ENCODE measurements around the gene CREB3L2.
A peak's percentile ranks its signal among the peaks of the same experiment; 100 is the strongest.
"Not testable (repeated sequence)": the region's sequence is repeated elsewhere in the genome, so short reads cannot be mapped to it uniquely, and the experiment has no call there.

CREB3L2 gene

GRCh38 chr7:137987968-137988367 lies 13.9 kb downstream of the CREB3L2 start:
- DNase-seq (ENCODE audit: low spot score), result no peak

- DNase-seq (ENCODE audit: low spot score), result no peak
These were observed 14.3 kb downstream of the CREB3L2 start for GRCh38 chr7:137987563-137987962.

GRCh38 chr7:137987018-137987349 lies 14.9 kb downstream of the CREB3L2 start:
- DNase-seq (ENCODE audit: low spot score), result no peak

- DNase-seq (ENCODE audit: low spot score), result no peak
These were observed 15.5 kb downstream of the CREB3L2 start for GRCh38 chr7:137986252-137987017.

- no peak for DNase-seq (ENCODE audit: low spot score)
These were observed 16.0 kb downstream of the CREB3L2 start for GRCh38 chr7:137985897-137986251.

GRCh38 chr7:137985253-137985896 lies 16.5 kb downstream of the CREB3L2 start:
- DNase-seq (ENCODE audit: low spot score), result no peak

GRCh38 chr7:137984181-137985041 lies 17.5 kb downstream of the CREB3L2 start:
- DNase-seq (ENCODE audit: low spot score), result no peak

GRCh38 chr7:137983323-137984008 lies 18.4 kb downstream of the CREB3L2 start:
- DNase-seq (ENCODE audit: low spot score), result peak; percentile 35

GRCh38 chr7:137982394-137982793 lies 19.5 kb downstream of the CREB3L2 start:
- DNase-seq (ENCODE audit: low spot score), result not testable (repeated sequence)

- DNase-seq (ENCODE audit: low spot score), result no peak
These were observed 20.2 kb downstream of the CREB3L2 start for GRCh38 chr7:137981668-137982067.

GRCh38 chr7:137981175-137981574 lies 20.7 kb downstream of the CREB3L2 start:
- no peak for DNase-seq (ENCODE audit: low spot score)

- DNase-seq (ENCODE audit: low spot score), result no peak
These were observed 21.6 kb downstream of the CREB3L2 start for GRCh38 chr7:137980308-137980707.

GRCh38 chr7:137978464-137979237 lies 23.2 kb downstream of the CREB3L2 start:
- DNase-seq (ENCODE audit: low spot score), result no peak

- no peak for DNase-seq (ENCODE audit: low spot score)
These were observed 24.7 kb downstream of the CREB3L2 start for GRCh38 chr7:137977173-137977572.

- no peak for DNase-seq (ENCODE audit: low spot score)
These were observed 25.2 kb downstream of the CREB3L2 start for GRCh38 chr7:137976696-137977095.

GRCh38 chr7:137976232-137976631 lies 25.7 kb downstream of the CREB3L2 start:
- DNase-seq (ENCODE audit: low spot score), result no peak

GRCh38 chr7:137975768-137976167 lies 26.1 kb downstream of the CREB3L2 start:
- no peak for DNase-seq (ENCODE audit: low spot score)

GRCh38 chr7:137975221-137975620 lies 26.7 kb downstream of the CREB3L2 start:
- DNase-seq (ENCODE audit: low spot score), result peak; percentile 82

- DNase-seq (ENCODE audit: low spot score), result no peak
These were observed 27.1 kb downstream of the CREB3L2 start for GRCh38 chr7:137974766-137975165.

- DNase-seq (ENCODE audit: low spot score), result no peak
These were observed 31.5 kb downstream of the CREB3L2 start for GRCh38 chr7:137970253-137970975.

GRCh38 chr7:137969828-137970227 lies 32.1 kb downstream of the CREB3L2 start:
- no peak for DNase-seq (ENCODE audit: low spot score)

Data from putamen (tissue), 1 donor.